Omental fat pad (tissue), 4 donors: ENCODE results near the gene ERC2. TPM values are rescaled to one million over a fixed set of nuclear protein-coding genes. Genes with fewer than 3 reads are reported as not detected.

ENCODE experiments used
- ATAC-seq: fragments of 150-250 bp; one replicate; pipeline ENCODE4 v1.9.1; 2016; ENCODE audit warnings: mild to moderate bottlenecking, moderate library complexity; ENCODE audit not compliant: low FRiP score
- DNase-seq: peaks from one replicate; pipeline ENCODE4 v3.0.0-alpha.2; 2019; ENCODE audit warnings: low spot score
- total RNA-seq, 4 donors: library from RNA; depleted of rRNA; stranded (reverse); fragments of >200 nt; gene quantifications; one replicate each; pipeline ENCODE4 v1.1.0, GENCODE V29; 2016
- TF ChIP-seq, protein P1 (sequence below), 3 donors: fragments of 450-650 bp; IDR thresholded peaks; one replicate each; pipeline ENCODE4 v1.5.1; 2016 to 2017; ENCODE audit warnings: antibody characterized with exemption in 3 of 3, mild to moderate bottlenecking in 3 of 3, moderate library complexity in 2 of 3

ERC2 gene
- total RNA-seq, 4 donors from 2014 or later: 0.75 to 4.2 (median 2.3) TPM; not detected in 1

DNA sequence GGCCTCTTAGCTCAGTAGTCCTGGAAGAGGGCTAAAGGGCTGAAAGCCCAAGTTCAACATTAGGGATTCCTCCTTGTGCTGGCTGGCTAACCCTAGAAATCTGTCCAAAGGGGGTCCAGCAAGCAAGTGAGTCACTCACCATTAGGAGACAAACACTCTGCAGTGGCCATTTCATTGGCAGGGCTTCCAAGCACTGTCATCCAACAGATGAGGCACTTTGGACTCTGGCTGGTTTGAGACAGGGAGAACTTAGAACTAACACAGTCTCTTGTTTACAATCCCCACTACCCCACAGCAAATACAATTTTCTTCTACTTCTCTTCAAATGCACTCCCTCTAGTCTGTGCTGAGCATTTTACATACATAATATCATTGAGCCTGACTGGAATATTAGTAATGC, 971.0 kb downstream of the ERC2 start:
- no peak for DNase-seq
- TF ChIP-seq, protein P1, sequence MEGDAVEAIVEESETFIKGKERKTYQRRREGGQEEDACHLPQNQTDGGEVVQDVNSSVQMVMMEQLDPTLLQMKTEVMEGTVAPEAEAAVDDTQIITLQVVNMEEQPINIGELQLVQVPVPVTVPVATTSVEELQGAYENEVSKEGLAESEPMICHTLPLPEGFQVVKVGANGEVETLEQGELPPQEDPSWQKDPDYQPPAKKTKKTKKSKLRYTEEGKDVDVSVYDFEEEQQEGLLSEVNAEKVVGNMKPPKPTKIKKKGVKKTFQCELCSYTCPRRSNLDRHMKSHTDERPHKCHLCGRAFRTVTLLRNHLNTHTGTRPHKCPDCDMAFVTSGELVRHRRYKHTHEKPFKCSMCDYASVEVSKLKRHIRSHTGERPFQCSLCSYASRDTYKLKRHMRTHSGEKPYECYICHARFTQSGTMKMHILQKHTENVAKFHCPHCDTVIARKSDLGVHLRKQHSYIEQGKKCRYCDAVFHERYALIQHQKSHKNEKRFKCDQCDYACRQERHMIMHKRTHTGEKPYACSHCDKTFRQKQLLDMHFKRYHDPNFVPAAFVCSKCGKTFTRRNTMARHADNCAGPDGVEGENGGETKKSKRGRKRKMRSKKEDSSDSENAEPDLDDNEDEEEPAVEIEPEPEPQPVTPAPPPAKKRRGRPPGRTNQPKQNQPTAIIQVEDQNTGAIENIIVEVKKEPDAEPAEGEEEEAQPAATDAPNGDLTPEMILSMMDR (IDR thresholded peaks at IDR 0.05): no peak
- no peak for ATAC-seq

DNA sequence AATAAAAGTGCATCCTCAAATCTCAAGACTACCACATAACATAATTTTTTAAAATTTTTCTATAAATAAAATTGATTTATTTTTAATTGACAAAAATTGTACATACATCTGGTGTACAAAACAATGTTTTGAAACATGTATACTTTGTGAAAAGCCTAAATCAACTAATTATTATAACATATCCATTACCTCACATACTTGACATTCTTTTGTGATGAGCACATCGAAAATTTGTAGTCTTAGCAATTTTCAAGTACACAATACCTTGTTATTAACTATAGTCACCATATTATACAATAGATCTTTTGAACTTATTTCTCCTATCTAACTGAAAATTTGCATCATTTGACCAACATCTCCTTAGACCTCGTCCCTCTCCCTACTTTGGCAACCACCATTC, 973.3 kb downstream of the ERC2 start:
- TF ChIP-seq, protein P1 (IDR thresholded peaks at IDR 0.05): no peak
- DNase-seq (no peak), ATAC-seq (no peak)

DNA sequence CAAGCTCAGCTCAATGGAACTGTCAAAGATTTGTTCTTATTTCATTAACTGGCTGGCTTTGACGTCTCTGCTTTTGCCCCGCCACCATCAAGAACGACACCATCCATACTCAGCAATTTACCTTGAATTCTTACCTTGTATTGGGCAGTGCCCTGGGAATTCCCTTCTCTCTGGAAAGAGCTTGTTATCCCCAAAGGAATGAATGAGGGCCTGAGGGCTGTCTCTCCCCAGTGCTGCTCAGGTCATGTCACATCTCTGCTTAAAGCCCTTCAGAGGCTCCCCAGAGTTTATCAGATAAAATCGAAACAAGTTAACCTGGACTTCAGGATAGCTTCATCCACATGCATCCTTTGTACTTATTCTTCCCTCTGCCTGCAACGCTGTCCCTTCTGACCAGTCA, 975.3 kb downstream of the ERC2 start:
- ATAC-seq: no peak

DNA sequence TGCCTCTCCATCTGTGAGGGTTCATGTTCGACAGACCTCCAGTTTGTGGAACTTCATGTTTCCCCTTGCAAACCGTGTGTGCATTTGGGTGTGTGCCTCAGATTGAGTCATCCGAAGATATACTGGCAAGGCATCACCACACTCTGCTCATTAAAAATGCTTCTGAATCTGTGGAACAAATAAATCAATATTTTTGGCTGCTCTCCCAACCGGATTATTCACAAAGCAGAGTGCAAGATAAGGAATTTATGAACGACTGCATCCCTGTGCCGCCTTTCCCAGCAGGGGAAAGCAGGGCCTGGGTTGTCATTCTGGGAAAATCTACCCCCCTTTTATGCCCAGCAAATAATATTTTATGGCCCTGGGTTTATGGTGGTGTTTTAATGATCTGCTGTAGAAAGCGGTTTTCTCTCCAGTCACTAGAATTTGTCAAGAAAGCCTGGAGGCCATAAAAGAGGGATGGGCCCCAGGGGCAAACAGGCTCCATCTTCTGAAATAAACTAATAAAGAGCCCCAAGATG, 976.9 kb downstream of the ERC2 start:
- DNase-seq (no peak), ATAC-seq (peak; percentile 62)
- TF ChIP-seq, protein P1 (IDR thresholded peaks at IDR 0.05): no peak

More for the DNA sequence above, 975.3 kb downstream of the ERC2 start:
- TF ChIP-seq, protein P1 (IDR thresholded peaks at IDR 0.05): no peak
- DNase-seq: no peak

DNA sequence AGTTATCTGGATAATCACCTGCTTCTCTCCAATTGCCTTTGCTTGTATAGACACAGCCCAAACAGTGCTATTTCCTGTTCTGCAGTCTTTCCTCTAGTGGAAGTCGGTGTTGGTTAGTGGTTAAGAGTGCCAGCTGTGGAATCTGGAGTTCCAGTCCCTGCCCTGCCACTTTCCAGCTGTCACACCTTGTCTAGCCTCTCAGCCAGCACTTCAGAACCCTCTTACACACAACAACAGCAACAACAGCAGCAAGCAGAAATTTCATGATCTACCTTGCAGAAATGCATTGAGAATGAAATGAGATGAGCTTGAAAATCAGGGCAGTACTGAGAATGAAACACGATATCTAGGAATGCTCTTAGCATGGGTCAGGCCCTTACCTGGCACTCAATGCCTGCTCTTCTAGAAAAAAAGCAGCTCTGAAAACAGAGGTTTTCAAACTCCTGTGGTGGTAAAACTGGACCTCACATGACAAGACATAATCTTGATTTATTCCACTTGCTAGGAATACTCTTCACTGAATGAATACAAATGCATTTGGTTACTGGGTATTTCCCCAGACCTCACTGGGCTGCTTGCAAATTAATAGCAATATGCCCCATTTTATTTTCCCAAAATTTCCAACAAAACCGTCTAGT, 977.9 kb downstream of the ERC2 start:
- ATAC-seq (no peak), DNase-seq (no peak)
- TF ChIP-seq, protein P1 (IDR thresholded peaks at IDR 0.05): no peak

DNA sequence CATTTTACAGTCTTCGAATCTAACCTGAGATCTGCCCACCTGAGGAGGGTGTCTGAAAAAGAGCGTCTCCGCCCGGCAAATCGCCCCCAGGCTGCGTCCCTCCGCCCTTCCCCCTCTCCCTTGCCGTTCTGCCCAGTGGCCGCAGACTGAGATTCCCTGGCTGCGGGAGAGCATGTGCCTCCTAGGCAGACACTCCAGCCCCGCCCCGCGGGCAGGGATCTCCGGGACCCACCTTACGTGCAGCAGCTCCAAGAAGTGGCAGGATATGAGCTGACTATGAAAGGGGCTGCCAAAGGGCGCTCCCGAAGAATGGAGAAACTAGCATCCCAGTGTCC, 978.5 kb downstream of the ERC2 start:
- no peak for ATAC-seq
- DNase-seq: no peak
- TF ChIP-seq, protein P1 (IDR thresholded peaks at IDR 0.05): no peak

DNA sequence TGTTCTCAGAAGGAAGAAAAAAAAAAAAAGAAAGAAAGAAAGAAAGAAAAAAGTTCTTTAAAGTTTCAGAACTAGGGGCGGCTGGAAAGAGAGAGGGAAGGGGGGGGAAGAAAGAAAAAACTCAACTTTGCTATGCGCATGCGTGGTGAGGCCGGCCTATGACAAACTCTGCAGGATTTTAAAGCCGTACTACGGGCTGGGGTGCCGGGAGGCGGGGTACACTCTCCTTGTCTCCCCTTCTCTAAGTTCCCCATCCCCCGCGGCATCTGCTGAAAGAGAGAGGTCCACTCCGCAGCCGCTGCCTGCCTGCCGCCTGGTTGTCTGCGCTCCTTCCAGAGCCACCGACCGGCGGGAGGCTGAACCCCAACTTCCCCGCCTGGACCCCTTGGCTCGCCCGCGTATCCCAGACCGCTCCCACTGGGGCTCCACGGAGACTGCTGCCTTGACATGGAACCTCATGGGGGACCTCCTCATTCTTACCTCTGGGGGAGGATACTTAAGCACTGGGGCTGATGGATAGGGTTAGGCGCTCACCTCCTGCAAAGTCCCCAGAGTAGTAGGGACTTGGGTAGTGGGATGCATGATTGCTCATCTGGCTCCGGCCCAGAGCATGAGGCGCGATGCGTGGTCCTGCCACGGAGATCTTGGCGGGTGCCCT, 979.7 kb downstream of the ERC2 start:
- no peak for ATAC-seq
- DNase-seq: no peak
- TF ChIP-seq, protein P1 (IDR thresholded peaks at IDR 0.05): no peak
